HEK293 (cell line): Measurements from ENCODE around the gene MXI1.

Source experiments
- HOXA7 ChIP-seq: sonication (generic); formaldehyde crosslinking; IDR thresholded peaks from 2 replicates; pipeline ENCODE4 v1.8.1; 2022; ENCODE audit warnings: missing genetic modification reagents, borderline replicate concordance
- OSR2 ChIP-seq: fragments of 450-650 bp; formaldehyde crosslinking; IDR thresholded peaks from 2 replicates; pipeline ENCODE4 v1.5.1; 2016; ENCODE audit warnings: missing biosample characterization, missing genetic modification characterization
- YY2 ChIP-seq: fragments of 450-650 bp; formaldehyde crosslinking; IDR thresholded peaks from 2 replicates; pipeline ENCODE4 v1.5.1; 2016; ENCODE audit warnings: missing biosample characterization, missing genetic modification characterization
- ZNF16 ChIP-seq: fragments of 450-650 bp; formaldehyde crosslinking; IDR thresholded peaks from 2 replicates; pipeline ENCODE4 v1.5.1; 2016; ENCODE audit warnings: low read depth, missing biosample characterization, missing genetic modification characterization
- ZNF184 ChIP-seq: fragments of 450-650 bp; IDR thresholded peaks from 2 replicates; pipeline ENCODE4 v1.5.1; 2018; ENCODE audit warnings: missing biosample characterization, mild to moderate bottlenecking, missing genetic modification characterization
- ZNF202 ChIP-seq: fragments of 450-650 bp; formaldehyde crosslinking; IDR thresholded peaks from 2 replicates; pipeline ENCODE4 v1.5.1; 2016; ENCODE audit warnings: missing biosample characterization, missing genetic modification characterization, borderline replicate concordance
- ZNF221 ChIP-seq: fragments of 450-650 bp; formaldehyde crosslinking; IDR thresholded peaks from 2 replicates; pipeline ENCODE4 v1.5.1; 2017; ENCODE audit warnings: missing biosample characterization, missing genetic modification characterization, borderline replicate concordance
- ZNF239 ChIP-seq: fragments of 450-650 bp; formaldehyde crosslinking; IDR thresholded peaks from 2 replicates; pipeline ENCODE4 v1.5.1; 2016; ENCODE audit warnings: missing biosample characterization, missing genetic modification characterization
- ZNF274 ChIP-seq, 2 experiments: fragments of 200-500 bp in 1 of 2; fragments of 450-650 bp in 1 of 2; sonication (Bioruptor generic) in 1 of 2; formaldehyde crosslinking in 1 of 2; IDR thresholded peaks; 2 replicates each; pipeline versions ENCODE4 v1.5.1 to v1.6.1; 2014 to 2016; ENCODE audit warnings: borderline replicate concordance in 1 of 2, inconsistent platforms in 1 of 2, low read length in 1 of 2, missing biosample characterization in 1 of 2, missing genetic modification characterization in 1 of 2
- ZNF292 ChIP-seq: fragments of 450-650 bp; formaldehyde crosslinking; IDR thresholded peaks from 2 replicates; pipeline ENCODE4 v1.5.1; 2016; ENCODE audit warnings: low read depth, missing biosample characterization, missing genetic modification characterization, borderline replicate concordance
- ZNF354C ChIP-seq: fragments of 450-650 bp; formaldehyde crosslinking; IDR thresholded peaks from 2 replicates; pipeline ENCODE4 v1.5.1; 2016; ENCODE audit warnings: missing biosample characterization, missing genetic modification characterization, low read depth, borderline replicate concordance
- ZNF423 ChIP-seq: fragments of 450-650 bp; formaldehyde crosslinking; IDR thresholded peaks from 2 replicates; pipeline ENCODE4 v1.5.1; 2016; ENCODE audit warnings: missing biosample characterization, missing genetic modification characterization
- ZNF549 ChIP-seq: fragments of 450-650 bp; IDR thresholded peaks from 2 replicates; pipeline ENCODE4 v1.5.1; 2018; ENCODE audit warnings: missing biosample characterization, missing genetic modification characterization, mild to moderate bottlenecking, inconsistent platforms, moderate library complexity
- ZNF561 ChIP-seq: fragments of 450-650 bp; IDR thresholded peaks from 2 replicates; pipeline ENCODE4 v1.5.1; 2018; ENCODE audit warnings: missing biosample characterization, missing genetic modification characterization, borderline replicate concordance
- ZNF792 ChIP-seq: fragments of 450-650 bp; formaldehyde crosslinking; IDR thresholded peaks from 2 replicates; pipeline ENCODE4 v1.5.1; 2016; ENCODE audit warnings: missing biosample characterization, missing genetic modification characterization
- ZNF843 ChIP-seq: fragments of 450-650 bp; formaldehyde crosslinking; IDR thresholded peaks from 2 replicates; pipeline ENCODE4 v1.5.1; 2016; ENCODE audit warnings: missing biosample characterization, missing genetic modification characterization
- ZXDB ChIP-seq: fragments of 450-650 bp; formaldehyde crosslinking; IDR thresholded peaks from 2 replicates; pipeline ENCODE4 v1.5.1; 2016; ENCODE audit warnings: missing biosample characterization, missing genetic modification characterization
- TF ChIP-seq, protein P1 (sequence below): fragments of 450-650 bp; formaldehyde crosslinking; IDR thresholded peaks from 2 replicates; pipeline ENCODE4 v1.5.1; 2017; ENCODE audit warnings: missing biosample characterization, mild to moderate bottlenecking, missing genetic modification characterization, moderate library complexity
- TF ChIP-seq, protein P2 (sequence below): fragments of 450-650 bp; formaldehyde crosslinking; conservative IDR thresholded peaks from 2 replicates; pipeline ENCODE4 v1.5.1; 2016; ENCODE audit warnings: low read depth, missing biosample characterization, missing genetic modification characterization
- TF ChIP-seq, protein P3 (sequence below): fragments of 450-650 bp; formaldehyde crosslinking; IDR thresholded peaks from 2 replicates; pipeline ENCODE4 v1.5.1; 2016; ENCODE audit warnings: missing biosample characterization, missing genetic modification characterization
- TF ChIP-seq, protein P4 (sequence below): fragments of 450-650 bp; formaldehyde crosslinking; IDR thresholded peaks from 2 replicates; pipeline ENCODE4 v1.5.1; 2016; ENCODE audit warnings: missing biosample characterization, missing genetic modification characterization, borderline replicate concordance
- TF ChIP-seq, protein P5 (sequence below): fragments of 450-650 bp; formaldehyde crosslinking; IDR thresholded peaks from 2 replicates; pipeline ENCODE4 v1.5.1; 2016; ENCODE audit warnings: missing biosample characterization, missing genetic modification characterization, low read depth

The MXI1 gene

DNA sequence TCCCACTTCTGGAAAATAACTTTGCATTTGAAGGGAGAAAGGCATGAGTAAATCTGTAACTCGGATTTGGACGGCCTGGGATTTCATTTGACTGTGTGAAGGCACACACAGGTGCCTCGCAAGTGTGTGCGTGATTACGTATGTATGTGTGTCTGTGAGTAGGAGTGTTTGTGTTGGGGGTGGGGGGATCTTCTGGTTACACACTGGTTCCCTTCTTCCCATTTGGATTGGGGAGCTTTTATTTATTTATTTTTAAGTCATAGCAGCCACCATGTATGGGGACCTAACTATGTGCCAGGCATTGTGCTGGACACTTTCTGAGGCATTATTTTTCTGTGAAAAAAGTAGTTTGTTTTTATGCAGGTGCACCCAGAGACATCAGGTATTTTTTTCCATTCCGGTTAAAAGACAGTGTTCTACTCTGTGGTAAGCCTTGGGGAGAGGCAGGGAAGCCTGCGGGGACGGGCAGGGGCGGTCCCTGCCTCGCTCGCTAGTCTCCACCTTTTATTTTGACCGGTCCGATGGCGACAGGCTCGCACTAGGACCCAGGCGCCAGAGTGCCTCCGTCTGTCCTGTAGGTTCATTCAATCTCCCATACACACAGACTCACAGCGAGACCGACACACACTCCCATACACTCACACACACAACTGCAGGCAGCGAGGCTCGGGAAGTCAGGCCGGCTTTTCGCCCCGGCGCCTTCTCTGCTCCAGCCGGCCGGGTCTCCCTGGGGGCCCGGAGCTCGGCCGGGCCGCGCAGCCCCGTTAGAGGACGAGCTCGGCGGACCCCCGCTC is at the start of gene MXI1 (continued):
- TF ChIP-seq ZNF549 (tag by site-specific recombination) (no peak), ZNF354C (tag by site-specific recombination) (no peak), ZNF184 (tag by site-specific recombination) (no peak; the same call in 1 of the 2 replicates), ZNF239 (tag by site-specific recombination) (peak; percentile 55; the same call in 1 of the 2 replicates), ZNF16 (tag by site-specific recombination) (no peak), ZNF292 (tag by site-specific recombination) (no peak), ZNF221 (tag by site-specific recombination) (no peak), HOXA7 (no peak), ZNF423 (tag by site-specific recombination) (peak; percentile 61), OSR2 (tag by site-specific recombination) (0 out of 2 replicates have a peak, but pooled peaks have one; percentile 28), YY2 (tag by site-specific recombination) (peak; percentile 52), ZXDB (tag by site-specific recombination) (peak; percentile 88), ZNF561 (tag by site-specific recombination) (peak; percentile 72; the same call in 1 of the 2 replicates), ZNF202 (tag by site-specific recombination) (no peak), ZNF843 (tag by site-specific recombination) (peak; percentile 79), ZNF792 (tag by site-specific recombination) (no peak), ZNF274 (IDR thresholded peaks at IDR 0.05; ENCODE audit: low read length) (no peak), ZNF274 (tag by site-specific recombination; IDR thresholded peaks at IDR 0.05; ENCODE audit: borderline replicate concordance) (no peak)
- TF ChIP-seq, protein P1, sequence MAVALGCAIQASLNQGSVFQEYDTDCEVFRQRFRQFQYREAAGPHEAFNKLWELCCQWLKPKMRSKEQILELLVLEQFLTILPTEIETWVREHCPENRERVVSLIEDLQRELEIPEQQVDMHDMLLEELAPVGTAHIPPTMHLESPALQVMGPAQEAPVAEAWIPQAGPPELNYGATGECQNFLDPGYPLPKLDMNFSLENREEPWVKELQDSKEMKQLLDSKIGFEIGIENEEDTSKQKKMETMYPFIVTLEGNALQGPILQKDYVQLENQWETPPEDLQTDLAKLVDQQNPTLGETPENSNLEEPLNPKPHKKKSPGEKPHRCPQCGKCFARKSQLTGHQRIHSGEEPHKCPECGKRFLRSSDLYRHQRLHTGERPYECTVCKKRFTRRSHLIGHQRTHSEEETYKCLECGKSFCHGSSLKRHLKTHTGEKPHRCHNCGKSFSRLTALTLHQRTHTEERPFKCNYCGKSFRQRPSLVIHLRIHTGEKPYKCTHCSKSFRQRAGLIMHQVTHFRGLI (tag by site-specific recombination) = no peak
- TF ChIP-seq, protein P2, sequence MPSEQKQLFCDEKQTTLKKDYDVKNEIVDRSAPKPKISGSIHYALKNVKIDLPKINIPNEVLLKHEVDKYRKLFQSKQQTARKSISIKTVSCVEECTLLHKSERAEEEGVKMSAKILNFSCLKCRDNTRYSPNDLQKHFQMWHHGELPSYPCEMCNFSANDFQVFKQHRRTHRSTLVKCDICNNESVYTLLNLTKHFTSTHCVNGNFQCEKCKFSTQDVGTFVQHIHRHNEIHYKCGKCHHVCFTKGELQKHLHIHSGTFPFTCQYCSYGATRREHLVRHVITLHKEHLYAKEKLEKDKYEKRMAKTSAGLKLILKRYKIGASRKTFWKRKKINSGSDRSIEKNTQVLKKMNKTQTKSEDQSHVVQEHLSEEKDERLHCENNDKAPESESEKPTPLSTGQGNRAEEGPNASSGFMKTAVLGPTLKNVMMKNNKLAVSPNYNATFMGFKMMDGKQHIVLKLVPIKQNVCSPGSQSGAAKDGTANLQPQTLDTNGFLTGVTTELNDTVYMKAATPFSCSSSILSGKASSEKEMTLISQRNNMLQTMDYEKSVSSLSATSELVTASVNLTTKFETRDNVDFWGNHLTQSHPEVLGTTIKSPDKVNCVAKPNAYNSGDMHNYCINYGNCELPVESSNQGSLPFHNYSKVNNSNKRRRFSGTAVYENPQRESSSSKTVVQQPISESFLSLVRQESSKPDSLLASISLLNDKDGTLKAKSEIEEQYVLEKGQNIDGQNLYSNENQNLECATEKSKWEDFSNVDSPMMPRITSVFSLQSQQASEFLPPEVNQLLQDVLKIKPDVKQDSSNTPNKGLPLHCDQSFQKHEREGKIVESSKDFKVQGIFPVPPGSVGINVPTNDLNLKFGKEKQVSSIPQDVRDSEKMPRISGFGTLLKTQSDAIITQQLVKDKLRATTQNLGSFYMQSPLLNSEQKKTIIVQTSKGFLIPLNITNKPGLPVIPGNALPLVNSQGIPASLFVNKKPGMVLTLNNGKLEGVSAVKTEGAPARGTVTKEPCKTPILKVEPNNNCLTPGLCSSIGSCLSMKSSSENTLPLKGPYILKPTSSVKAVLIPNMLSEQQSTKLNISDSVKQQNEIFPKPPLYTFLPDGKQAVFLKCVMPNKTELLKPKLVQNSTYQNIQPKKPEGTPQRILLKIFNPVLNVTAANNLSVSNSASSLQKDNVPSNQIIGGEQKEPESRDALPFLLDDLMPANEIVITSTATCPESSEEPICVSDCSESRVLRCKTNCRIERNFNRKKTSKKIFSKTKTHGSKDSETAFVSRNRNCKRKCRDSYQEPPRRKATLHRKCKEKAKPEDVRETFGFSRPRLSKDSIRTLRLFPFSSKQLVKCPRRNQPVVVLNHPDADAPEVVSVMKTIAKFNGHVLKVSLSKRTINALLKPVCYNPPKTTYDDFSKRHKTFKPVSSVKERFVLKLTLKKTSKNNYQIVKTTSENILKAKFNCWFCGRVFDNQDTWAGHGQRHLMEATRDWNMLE (tag by site-specific recombination) = no peak
- TF ChIP-seq, protein P3, sequence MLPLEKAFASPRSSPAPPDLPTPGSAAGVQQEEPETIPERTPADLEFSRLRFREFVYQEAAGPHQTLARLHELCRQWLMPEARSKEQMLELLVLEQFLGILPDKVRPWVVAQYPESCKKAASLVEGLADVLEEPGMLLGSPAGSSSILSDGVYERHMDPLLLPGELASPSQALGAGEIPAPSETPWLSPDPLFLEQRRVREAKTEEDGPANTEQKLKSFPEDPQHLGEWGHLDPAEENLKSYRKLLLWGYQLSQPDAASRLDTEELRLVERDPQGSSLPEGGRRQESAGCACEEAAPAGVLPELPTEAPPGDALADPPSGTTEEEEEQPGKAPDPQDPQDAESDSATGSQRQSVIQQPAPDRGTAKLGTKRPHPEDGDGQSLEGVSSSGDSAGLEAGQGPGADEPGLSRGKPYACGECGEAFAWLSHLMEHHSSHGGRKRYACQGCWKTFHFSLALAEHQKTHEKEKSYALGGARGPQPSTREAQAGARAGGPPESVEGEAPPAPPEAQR (tag by site-specific recombination) = no peak; the same call in 1 of the 2 replicates
- TF ChIP-seq, protein P4, sequence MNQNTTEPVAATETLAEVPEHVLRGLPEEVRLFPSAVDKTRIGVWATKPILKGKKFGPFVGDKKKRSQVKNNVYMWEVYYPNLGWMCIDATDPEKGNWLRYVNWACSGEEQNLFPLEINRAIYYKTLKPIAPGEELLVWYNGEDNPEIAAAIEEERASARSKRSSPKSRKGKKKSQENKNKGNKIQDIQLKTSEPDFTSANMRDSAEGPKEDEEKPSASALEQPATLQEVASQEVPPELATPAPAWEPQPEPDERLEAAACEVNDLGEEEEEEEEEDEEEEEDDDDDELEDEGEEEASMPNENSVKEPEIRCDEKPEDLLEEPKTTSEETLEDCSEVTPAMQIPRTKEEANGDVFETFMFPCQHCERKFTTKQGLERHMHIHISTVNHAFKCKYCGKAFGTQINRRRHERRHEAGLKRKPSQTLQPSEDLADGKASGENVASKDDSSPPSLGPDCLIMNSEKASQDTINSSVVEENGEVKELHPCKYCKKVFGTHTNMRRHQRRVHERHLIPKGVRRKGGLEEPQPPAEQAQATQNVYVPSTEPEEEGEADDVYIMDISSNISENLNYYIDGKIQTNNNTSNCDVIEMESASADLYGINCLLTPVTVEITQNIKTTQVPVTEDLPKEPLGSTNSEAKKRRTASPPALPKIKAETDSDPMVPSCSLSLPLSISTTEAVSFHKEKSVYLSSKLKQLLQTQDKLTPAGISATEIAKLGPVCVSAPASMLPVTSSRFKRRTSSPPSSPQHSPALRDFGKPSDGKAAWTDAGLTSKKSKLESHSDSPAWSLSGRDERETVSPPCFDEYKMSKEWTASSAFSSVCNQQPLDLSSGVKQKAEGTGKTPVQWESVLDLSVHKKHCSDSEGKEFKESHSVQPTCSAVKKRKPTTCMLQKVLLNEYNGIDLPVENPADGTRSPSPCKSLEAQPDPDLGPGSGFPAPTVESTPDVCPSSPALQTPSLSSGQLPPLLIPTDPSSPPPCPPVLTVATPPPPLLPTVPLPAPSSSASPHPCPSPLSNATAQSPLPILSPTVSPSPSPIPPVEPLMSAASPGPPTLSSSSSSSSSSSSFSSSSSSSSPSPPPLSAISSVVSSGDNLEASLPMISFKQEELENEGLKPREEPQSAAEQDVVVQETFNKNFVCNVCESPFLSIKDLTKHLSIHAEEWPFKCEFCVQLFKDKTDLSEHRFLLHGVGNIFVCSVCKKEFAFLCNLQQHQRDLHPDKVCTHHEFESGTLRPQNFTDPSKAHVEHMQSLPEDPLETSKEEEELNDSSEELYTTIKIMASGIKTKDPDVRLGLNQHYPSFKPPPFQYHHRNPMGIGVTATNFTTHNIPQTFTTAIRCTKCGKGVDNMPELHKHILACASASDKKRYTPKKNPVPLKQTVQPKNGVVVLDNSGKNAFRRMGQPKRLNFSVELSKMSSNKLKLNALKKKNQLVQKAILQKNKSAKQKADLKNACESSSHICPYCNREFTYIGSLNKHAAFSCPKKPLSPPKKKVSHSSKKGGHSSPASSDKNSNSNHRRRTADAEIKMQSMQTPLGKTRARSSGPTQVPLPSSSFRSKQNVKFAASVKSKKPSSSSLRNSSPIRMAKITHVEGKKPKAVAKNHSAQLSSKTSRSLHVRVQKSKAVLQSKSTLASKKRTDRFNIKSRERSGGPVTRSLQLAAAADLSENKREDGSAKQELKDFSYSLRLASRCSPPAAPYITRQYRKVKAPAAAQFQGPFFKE (tag by site-specific recombination) = no peak
- TF ChIP-seq, protein P5, sequence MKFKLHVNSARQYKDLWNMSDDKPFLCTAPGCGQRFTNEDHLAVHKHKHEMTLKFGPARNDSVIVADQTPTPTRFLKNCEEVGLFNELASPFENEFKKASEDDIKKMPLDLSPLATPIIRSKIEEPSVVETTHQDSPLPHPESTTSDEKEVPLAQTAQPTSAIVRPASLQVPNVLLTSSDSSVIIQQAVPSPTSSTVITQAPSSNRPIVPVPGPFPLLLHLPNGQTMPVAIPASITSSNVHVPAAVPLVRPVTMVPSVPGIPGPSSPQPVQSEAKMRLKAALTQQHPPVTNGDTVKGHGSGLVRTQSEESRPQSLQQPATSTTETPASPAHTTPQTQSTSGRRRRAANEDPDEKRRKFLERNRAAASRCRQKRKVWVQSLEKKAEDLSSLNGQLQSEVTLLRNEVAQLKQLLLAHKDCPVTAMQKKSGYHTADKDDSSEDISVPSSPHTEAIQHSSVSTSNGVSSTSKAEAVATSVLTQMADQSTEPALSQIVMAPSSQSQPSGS (tag by site-specific recombination) = no peak
